Nucleus accumbens (tissue), 56 donors: Measurements from ENCODE around the gene FARSA.
"Not testable (repeated sequence)": the region's sequence is repeated elsewhere in the genome, so short reads cannot be mapped to it uniquely, and the experiment has no call there.

Experiments
- DNase-seq, 56 donors: peaks; one replicate each; lab custom pipeline; 2025; lab: John Stamatoyannopoulos, UW

Gene FARSA

DNA sequence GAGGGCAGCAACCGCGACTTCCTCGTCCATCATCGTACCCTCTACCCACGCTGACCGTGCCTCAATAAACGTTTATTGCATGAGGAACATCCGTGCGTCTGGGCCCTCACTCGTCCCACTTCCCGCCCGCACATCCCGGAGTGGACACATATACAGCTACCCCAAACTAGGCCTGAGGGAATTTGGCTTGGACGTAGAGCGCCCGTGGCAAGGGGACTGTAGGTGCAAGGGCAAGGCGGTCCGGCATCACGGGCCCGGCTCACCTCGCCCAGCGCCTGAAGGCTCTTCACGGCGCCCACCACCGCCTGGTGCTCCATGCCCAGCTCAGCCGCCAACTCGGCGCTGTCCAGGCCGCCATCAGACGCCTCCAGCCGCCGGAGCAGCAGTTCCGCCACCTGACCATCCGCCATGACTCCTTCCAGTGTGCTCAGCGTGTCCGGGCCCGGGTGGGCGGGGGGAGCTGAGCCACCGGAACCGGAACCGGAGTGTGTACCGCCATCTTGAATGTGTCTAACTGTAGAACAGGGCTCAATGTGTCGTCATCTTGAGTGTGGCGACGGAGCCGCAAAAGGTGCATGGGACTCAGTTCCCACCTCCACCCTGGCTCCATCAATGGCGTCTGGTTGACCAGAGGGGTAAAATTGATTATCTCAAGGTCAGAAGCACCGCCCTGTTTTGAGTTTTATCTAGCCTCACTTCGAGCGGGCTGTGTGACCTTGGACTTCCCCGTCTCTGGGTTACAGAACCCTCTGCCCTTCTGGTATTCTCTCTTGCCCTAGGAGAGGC lies at the start of gene FARSA:
Gene FARSA, minus strand, starts transcription at position 425 of the 786 bp plus-strand sequence. Its CDS starts 15 bp downstream, at position 410.
- DNase-seq = peak; percentile 51 to 97 (median 92)

- no peak for DNase-seq
These were observed 49.6 kb upstream of the FARSA start for GRCh38 chr19:12983091-12983490.

DNA sequence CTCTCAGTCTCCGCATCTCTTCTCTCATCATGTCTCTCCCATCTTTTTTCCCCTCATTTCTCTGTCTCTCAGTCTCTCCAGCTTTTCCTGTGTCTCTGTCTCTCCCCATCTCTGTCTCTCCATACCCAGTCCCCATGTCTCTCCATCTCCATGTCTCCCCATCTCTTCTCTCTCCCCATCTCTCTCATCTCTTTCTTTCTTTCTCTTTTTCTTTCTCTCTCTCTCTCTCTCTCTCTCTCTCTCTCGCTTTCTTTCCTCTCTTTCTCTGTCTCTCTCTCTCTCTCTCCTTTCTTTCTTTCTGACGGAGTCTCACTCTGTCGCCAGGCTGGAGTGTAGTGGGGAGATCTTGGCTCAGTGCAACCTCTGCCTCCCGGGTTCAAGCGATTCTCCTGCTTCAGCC lies 49.1 kb upstream of the FARSA start:
- DNase-seq = no peak

DNA sequence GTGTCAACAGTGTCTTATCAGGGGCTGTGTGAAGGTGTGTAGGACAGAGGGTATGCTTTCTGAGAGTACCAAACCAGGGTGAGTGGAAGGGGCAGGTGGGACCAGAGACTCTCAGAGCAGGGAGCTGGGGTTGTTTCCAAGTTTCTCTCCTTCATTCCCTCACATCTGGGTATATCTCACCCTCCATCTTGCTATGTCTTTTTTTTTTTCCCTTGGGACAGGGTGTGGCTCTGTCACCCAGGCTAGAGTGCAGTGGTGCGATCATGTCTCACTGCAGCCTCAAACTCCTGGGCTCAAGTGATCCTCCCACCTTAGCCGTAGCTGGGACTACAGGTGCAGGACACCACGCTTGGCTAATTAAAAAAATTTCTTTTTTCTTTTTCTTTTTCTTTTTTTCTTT lies 46.5 kb upstream of the FARSA start:
- DNase-seq = no peak

DNA sequence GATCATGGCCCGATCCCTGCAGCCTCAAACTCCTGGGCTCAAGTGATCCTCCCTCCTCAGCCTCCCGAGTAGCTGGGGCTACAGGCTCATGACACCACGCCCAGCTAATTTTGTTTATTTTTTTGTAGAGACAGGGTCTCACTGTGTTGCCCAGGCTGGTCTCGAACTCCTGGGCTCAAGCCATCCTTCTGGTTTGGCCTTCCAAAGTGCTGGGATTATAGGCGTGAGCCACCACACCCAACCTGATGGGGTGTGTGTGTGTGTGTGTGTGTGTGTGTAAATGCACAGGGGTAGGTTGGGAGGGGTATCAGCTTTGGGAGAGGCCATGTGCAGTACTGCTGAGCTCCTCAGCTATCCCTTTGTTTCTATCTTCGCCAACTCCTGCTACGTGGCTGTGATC lies 42.6 kb upstream of the FARSA start:
- not testable (repeated sequence) for DNase-seq

GRCh38 chr19:12975221-12975741 lies 41.8 kb upstream of the FARSA start:
- no peak for DNase-seq

DNA sequence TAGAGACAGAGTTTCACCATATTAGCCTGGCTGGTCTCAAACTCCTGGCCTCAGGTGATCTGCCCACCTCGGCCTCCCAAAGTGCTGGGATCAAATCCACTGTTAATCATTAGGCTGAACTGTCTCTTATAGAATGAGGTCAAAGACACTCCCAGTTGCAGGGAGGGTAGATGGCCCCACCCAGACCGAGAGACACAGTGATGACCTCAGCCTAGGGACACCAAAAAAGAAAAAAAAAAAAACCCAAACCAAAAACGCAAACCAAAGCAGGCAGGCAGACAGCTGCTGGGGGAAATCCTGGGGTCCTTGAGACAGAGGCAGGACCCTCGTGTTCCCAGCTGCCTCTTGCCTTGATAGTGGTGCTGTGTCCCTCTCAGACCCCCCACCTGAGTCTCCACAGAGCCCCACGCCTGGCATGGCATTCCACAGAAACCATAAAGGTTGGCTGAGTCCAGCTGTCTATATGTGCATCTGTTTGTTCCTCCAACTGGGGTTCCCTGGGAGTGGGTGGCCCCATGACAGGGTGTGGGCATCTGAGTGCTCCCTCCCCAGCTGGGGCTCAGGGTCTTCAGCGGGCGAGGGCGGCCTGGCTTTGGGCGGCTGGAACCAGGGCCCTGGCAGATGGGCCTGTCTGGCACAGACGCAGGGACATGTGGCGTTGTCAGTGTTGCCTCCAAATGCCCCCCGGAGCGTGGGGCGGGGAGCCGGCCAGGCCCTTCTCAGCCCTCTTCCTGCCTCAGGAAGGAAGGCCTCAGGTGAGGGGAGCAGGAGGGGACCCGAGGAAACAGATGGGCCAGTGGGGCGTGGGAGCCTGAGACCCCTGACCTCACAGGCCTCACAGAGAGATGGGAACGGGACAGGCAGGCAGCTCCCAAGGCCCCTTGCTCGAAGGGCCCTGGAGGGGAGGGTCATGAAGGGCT lies 41.0 kb upstream of the FARSA start:
- DNase-seq = no peak

- no peak for DNase-seq
These were observed 39.7 kb upstream of the FARSA start for GRCh38 chr19:12973236-12973635.

DNA sequence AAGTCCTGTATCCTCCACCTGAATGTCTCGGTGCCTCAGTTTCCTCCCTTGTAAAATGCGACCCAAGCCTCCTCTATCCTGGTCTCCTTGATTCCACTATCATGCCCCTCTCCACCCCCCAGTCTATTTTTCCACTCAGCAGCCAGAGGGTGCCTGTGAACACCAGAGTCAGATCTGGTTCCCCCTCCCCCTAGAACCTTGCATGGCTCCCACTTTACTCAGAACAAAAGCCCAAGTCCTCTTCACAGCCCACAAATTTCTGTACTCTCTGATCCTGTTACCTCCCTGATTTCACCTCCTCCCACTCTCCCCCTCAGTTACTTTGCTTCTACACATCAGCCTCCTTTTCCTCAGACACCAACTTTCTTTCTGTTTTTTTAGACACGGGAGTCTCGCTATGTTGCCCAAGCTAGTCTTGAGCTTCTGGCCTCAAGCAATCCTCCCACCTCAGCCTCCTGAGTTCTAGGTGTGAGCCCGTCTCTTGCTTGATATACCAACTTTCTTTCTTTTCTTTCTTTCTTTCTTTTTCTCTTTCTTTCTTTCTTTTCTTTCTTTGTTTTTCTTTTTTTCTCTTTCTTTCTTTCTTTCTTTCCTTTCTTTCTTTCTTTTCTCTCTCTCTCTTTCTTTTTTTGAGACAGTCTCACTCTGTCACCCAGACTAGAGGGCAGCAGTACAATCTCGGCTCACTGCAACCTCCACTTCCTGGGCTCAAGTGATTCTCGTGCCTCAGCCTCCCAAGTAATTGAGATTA lies 36.7 kb upstream of the FARSA start:
- DNase-seq = no peak

DNA sequence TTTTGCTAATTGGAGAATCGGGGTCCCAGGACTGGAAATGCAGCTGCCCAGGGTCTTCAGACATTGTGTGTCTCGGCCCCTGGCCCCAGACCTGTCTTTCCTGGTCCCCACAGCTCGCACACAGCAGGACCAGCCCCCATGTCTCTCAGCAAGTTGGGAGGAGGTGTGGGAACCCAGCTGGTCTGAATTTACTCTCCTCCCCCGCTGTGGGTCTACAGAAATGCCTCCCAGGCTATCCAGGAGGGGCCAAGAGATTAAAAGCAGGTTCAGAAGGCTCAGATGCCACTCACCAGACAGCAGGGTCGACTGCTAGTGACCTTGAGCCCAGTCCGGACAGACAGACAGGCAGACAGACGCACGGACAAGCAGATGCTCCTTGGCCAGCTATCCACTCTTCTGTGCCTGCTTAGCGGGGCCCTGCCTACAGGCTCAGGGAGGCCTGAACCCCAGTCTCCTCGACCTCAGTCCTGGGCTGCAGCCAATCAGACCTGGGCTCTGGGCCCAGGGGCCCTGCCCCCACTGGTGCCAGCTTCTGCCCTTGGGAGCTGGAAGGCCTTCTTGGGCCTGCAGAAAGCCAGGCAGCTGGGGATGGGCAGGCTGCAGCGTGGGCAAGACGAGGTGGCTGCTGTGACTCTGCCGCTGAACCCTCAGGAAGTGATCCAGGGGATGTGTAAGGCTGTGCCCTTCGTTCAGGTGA lies 35.9 kb upstream of the FARSA start, which contains the start of gene DAND5:
Gene DAND5, plus strand, starts transcription at position 285 of the 697 bp plus-strand sequence. Its CDS starts 85 bp downstream, at position 370.
- DNase-seq = peak in 42 of 56 donors; percentile 7 to 78 (median 38)

- no peak for DNase-seq
These were observed 34.4 kb upstream of the FARSA start for GRCh38 chr19:12967907-12968306.

GRCh38 chr19:12965812-12966135 lies 32.3 kb upstream of the FARSA start:
- DNase-seq = no peak

- DNase-seq = peak in 51 of 56 donors; percentile 29 to 85 (median 63)
These were observed 31.7 kb upstream of the FARSA start for GRCh38 chr19:12965017-12965811.

DNA sequence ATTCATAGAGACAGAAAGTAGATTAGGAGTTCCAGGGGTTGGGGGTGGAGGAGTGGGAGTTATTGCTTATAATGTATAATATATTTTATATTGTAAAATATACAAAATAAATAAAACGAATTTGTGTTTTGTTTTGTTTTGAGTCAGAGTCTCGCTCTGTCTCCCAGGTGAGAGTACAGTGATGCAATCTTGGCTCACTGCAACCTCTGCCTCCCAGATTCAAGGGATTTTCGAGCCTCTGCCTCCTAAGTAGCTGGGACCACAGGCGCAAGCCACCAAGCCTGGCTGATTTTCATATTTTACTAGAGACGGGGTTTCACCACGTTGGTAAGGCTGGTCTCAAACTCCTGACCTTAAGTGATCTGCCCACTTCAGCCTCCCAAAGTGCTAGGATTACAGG lies 26.0 kb upstream of the FARSA start:
- DNase-seq = no peak

GRCh38 chr19:12957389-12957952 lies 24.0 kb upstream of the FARSA start:
- DNase-seq = not testable (repeated sequence)

DNA sequence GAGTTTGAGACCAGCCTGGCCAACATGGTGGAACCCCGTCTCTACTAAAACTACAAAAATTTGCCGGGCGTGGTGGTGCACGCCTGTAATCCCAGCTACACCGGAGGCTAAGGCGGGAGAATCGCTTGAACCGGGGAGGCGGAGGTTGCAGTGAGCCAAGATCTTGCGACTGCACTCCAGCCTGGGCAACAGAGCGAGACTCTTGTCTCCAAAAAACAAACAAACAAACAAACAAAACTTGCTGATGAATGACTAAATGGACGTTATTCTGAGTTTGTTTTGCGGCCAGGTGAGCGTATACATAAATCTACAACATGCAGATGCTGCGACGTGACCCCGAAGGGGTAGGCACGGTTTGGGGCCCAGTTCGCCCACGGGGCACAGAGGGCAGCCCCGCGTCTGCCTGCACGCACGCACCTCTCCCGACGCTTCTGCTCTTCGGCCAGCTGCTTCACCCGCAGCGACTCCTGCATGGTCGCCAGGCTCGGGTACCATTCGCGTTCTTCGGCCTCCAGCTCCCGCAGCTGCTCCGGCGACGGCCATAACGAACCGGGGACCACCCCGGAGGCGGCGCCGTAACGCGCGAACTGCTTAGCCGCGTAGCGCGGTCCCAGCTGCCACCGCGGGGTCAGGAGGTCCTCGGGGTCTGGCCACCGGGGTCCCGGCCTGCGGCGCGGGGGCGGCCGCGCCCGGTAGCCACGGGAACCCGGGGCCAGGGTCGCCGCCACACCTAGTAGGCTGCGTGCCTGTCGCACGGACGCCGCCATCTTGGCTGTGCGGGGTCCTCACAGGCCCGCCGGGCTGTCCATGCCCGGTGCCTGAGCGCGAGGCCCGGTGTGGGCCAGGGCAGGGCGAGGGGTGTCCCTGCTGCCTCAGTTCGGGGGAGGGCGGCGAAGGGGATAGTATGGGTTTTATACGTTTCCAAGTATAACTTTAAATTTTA lies 23.2 kb upstream of the FARSA start, which contains the start of gene GADD45GIP1:
Gene GADD45GIP1, minus strand, starts transcription at position 778 of the 943 bp plus-strand sequence. Its CDS starts 11 bp downstream, at position 767.
- DNase-seq = peak in 50 of 56 donors; percentile 7 to 78 (median 47)

DNA sequence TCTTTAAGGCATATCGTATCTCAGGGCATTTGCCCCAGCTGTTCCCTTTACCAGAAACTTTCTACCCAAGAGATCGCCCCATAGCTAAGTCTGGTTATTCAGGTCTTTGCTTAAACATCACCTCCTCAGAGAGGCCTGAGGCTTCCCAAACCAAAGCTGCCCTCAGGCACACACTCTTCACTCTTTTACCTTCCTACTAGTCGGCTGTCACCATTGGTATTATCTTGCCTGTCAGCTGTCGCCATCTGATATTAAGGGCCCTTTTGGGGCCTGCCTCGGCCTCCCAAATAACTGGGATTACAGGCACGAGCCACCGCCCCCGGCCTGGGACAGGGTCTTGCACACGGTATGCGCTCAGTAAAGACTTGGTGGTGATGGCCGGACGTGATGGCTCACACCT lies 22.5 kb upstream of the FARSA start:
- no peak for DNase-seq
